RWPE2 (cell line): ENCODE results near the gene PCNT.
A peak's percentile ranks its signal among the peaks of the same experiment; 100 is the strongest.
"Not testable (repeated sequence)": the region's sequence is repeated elsewhere in the genome, so short reads cannot be mapped to it uniquely, and the experiment has no call there.

Source experiments
- ATAC-seq: fragments of 200-7000 bp; cut with Tn5 transposase; 3 replicates; pipeline ENCODE4 v1.9.1; 2021; ENCODE audit warnings: low read depth
- DNase-seq: peaks from one replicate; pipeline ENCODE4 v3.0.0-alpha.2; 2020; ENCODE audit warnings: low spot score
- H3K27ac ChIP-seq: fragments of 450-650 bp; 2 replicates; pipeline ENCODE4 v1.5.1; 2017; ENCODE audit warnings: mild to moderate bottlenecking; ENCODE audit not compliant: poor library complexity, severe bottlenecking
- H3K27me3 ChIP-seq: fragments of 250-450 bp; sonication (Bioruptor Pico); 2 replicates; pipeline ENCODE4 v1.5.1; 2021; ENCODE audit warnings: mild to moderate bottlenecking, moderate library complexity; ENCODE audit not compliant: insufficient read depth, poor library complexity, severe bottlenecking
- H3K36me3 ChIP-seq: fragments of 250-450 bp; sonication (Bioruptor Pico); 2 replicates; pipeline ENCODE4 v1.5.1; 2020; ENCODE audit warnings: low read depth, mild to moderate bottlenecking, moderate library complexity
- H3K4me1 ChIP-seq: fragments of 250-450 bp; sonication (Bioruptor Pico); 2 replicates; pipeline ENCODE4 v1.5.1; 2021; ENCODE audit warnings: mild to moderate bottlenecking, moderate library complexity; ENCODE audit not compliant: insufficient read depth, poor library complexity, severe bottlenecking
- H3K4me3 ChIP-seq: fragments of 250-450 bp; sonication (Bioruptor Pico); 2 replicates; pipeline ENCODE4 v1.5.1; 2021; ENCODE audit warnings: mild to moderate bottlenecking, moderate library complexity; ENCODE audit not compliant: severe bottlenecking
- H3K9me3 ChIP-seq: fragments of 250-450 bp; sonication (Bioruptor Pico); 2 replicates; pipeline ENCODE4 v1.5.1; 2021; ENCODE audit warnings: mild to moderate bottlenecking, moderate library complexity; ENCODE audit not compliant: severe bottlenecking
- CTCF ChIP-seq: fragments of 450-650 bp; IDR thresholded peaks from one replicate; pipeline ENCODE4 v1.5.1; 2017; ENCODE audit warnings: mild to moderate bottlenecking, moderate library complexity; ENCODE audit not compliant: poor library complexity, severe bottlenecking

The PCNT gene

GRCh38 chr21:46369520-46370235, 45.7 kb downstream of the PCNT start:
- Histone ChIP-seq H3K9me3 (no peaks in the 10 kb centered on the region), H3K4me1 (no peaks in the 10 kb centered on the region), H3K36me3 (peaks cover 35% of the 10 kb centered on the region), H3K27ac (no peak overlapping the region), H3K4me3 (no peak overlapping the region), H3K27me3 (no peaks in the 10 kb centered on the region)
- TF ChIP-seq CTCF: no peak
- DNase-seq (peak; percentile 51), ATAC-seq (no peak)

GRCh38 chr21:46371204-46372013, 47.5 kb downstream of the PCNT start:
- no peak overlapping the region for H3K27ac ChIP-seq
- H3K4me1 ChIP-seq: no peaks in the 10 kb centered on the region
- no peak; the same call in 2 of the 3 replicates for ATAC-seq
- no peaks in the 10 kb centered on the region for H3K27me3 ChIP-seq
- TF ChIP-seq CTCF: no peak
- no peaks in the 10 kb centered on the region for H3K9me3 ChIP-seq
- H3K36me3 ChIP-seq: peaks cover 27% of the 10 kb centered on the region
- no peak overlapping the region for H3K4me3 ChIP-seq
- DNase-seq: no peak

GRCh38 chr21:46372014-46372485, 48.1 kb downstream of the PCNT start:
- TF ChIP-seq CTCF: no peak

GRCh38 chr21:46372947-46373346, 49.0 kb downstream of the PCNT start:
- ATAC-seq, H3K4me1 ChIP-seq, DNase-seq: not testable (repeated sequence)

More at GRCh38 chr21:46372014-46372485, 48.1 kb downstream of the PCNT start:
- DNase-seq: no peak
- Histone ChIP-seq H3K4me1 (no peaks in the 10 kb centered on the region), H3K27me3 (no peaks in the 10 kb centered on the region), H3K4me3 (no peak overlapping the region), H3K36me3 (peaks cover 22% of the 10 kb centered on the region), H3K9me3 (no peaks in the 10 kb centered on the region), H3K27ac (no peak overlapping the region)
- no peak for ATAC-seq

GRCh38 chr21:46374761-46375389, 50.9 kb downstream of the PCNT start:
- no peak overlapping the region for H3K4me3 ChIP-seq
- no peaks in the 10 kb centered on the region for H3K27me3 ChIP-seq
- no peaks in the 10 kb centered on the region for H3K4me1 ChIP-seq
- ATAC-seq (no peak), DNase-seq (no peak)
- H3K36me3 ChIP-seq: peaks cover 11% of the 10 kb centered on the region
- H3K9me3 ChIP-seq: no peaks in the 10 kb centered on the region
- TF ChIP-seq CTCF: no peak
- H3K27ac ChIP-seq: no peak overlapping the region

More at GRCh38 chr21:46372947-46373346, 49.0 kb downstream of the PCNT start:
- H3K9me3 ChIP-seq, H3K27ac ChIP-seq, H3K27me3 ChIP-seq, H3K4me3 ChIP-seq: not testable (repeated sequence)
- peaks cover 18% of the 10 kb centered on the region for H3K36me3 ChIP-seq
